AG09319 (cell line): ENCODE results near the gene MBD3L4.

ENCODE experiments used
- DNase-seq: peaks from one replicate; pipeline ENCODE4 v3.0.0-alpha.2; 2010; ENCODE audit warnings: low read depth; ENCODE audit errors: extremely low read depth
- TF ChIP-seq, protein P1 (sequence below): IDR thresholded peaks from 2 replicates; pipeline ENCODE4 v1.5.1; 2011; ENCODE audit warnings: low read depth, mild to moderate bottlenecking, inconsistent platforms, low read length, moderate library complexity

MBD3L4 gene

DNA sequence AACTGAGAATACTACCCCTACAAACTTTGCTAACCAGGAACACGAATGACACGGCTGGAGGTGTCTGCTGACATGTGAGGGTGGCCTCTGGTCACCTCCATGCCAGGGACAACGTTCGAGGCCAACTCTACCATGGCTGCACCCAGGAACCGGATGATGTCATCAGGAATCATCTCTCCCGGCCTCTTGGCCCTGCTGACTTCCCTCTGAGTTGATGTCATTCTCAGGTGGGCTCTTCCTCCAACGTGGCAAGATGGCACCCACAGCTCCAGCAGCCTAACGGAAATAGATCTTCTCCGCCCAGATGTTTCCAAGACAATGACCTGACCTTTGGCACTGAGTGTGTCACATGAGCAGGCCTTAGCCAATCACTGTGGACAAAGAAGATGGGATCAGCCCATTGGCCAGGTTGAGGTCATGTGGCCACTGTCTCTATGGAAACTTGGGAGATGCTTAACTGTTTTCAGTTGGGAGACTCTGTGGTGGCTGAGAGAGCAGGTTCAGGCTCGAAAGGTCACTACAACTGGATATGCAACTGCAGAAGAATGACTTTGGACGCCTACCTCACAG lies 33.8 kb downstream of the MBD3L4 start:
- DNase-seq: no peak
- TF ChIP-seq, protein P1, sequence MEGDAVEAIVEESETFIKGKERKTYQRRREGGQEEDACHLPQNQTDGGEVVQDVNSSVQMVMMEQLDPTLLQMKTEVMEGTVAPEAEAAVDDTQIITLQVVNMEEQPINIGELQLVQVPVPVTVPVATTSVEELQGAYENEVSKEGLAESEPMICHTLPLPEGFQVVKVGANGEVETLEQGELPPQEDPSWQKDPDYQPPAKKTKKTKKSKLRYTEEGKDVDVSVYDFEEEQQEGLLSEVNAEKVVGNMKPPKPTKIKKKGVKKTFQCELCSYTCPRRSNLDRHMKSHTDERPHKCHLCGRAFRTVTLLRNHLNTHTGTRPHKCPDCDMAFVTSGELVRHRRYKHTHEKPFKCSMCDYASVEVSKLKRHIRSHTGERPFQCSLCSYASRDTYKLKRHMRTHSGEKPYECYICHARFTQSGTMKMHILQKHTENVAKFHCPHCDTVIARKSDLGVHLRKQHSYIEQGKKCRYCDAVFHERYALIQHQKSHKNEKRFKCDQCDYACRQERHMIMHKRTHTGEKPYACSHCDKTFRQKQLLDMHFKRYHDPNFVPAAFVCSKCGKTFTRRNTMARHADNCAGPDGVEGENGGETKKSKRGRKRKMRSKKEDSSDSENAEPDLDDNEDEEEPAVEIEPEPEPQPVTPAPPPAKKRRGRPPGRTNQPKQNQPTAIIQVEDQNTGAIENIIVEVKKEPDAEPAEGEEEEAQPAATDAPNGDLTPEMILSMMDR: no peak

DNA sequence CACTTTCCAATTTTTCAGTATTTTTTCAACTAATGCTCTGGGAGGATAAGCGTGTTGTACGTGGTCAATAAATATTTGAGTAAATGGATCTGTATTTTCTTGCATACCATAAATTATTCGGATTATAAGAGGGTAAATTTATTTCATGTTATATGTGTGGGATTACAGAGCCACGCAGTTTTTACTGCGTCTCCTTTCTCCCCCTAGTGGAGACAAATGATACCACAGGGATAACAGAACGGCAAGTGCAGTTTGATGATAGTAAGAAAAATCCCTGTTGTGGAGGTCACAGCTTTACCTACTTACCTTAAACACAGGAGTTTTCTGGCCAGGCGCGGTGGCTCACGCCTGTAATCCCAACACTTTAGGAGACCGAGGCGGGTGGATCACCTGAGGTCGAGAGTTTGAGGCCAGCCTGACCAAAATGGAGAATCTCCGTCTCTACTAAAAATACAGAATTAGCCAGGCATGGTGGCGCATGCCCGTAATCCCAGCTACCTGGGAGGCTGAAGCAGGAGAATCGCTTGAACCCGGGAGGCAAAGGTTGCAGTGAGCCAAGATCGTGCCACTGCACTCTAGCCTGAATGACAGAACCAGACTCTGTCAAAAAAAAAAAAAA lies 35.6 kb downstream of the MBD3L4 start:
- TF ChIP-seq, protein P1: peak; percentile 61
- DNase-seq: no peak

DNA sequence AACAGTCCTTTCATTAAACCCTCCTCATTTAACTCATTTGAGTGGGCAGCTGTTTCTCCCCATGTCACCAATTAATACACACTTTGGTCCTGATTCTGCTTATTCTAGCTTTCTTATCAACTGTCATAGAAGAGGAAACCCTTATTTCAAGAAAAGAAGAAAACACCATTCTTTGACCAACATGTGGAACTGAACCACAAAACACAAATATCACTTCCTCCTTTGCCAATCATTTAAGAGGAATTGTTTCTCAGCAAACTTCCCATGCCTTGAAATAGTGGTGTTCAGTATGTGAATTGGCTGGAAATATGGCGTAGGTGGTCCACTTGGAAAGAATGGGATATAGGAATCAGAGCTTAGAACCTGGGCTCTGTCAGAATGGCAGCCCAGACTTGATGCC lies 39.2 kb downstream of the MBD3L4 start:
- no peak for DNase-seq
- TF ChIP-seq, protein P1: no peak

DNA sequence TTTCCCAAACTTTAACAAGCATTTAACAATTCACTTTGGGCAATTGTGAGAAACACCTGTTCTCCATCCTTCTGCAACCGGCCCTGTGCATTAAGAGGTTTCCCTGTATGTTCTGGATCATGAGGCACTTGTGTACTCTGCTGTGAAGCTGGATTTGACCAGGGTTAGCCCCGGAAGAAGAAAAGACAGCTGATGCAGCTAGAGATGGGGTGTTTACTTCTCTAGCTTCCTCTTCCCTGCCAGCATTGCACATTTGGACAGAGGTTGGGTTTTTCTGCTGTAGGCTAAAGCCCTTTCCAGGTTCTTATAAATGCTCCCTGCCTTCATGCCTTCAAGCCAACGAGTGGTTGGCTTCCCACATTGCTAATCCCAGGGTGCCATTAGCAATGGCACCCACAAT lies 39.6 kb downstream of the MBD3L4 start:
- TF ChIP-seq, protein P1: no peak
- no peak for DNase-seq

DNA sequence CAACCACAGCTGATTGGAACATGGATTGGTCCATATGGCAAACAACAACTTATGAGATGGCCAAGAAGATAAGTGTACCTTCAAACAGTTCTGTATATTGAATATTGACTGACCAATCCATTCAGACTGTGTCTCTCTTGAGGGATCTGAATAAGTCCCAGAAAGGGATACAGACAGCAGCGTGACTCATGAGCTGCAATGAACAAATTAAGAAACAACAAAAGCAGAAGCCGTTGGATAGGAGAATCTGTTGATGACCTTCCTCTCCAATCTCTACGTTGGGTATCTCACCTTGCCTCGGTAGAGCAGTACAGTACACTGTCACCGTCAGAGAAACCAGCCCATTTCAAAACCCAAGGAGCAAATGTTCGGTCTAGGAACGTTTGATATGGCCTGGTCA lies 40.0 kb downstream of the MBD3L4 start:
- TF ChIP-seq, protein P1: no peak
- DNase-seq: no peak

DNA sequence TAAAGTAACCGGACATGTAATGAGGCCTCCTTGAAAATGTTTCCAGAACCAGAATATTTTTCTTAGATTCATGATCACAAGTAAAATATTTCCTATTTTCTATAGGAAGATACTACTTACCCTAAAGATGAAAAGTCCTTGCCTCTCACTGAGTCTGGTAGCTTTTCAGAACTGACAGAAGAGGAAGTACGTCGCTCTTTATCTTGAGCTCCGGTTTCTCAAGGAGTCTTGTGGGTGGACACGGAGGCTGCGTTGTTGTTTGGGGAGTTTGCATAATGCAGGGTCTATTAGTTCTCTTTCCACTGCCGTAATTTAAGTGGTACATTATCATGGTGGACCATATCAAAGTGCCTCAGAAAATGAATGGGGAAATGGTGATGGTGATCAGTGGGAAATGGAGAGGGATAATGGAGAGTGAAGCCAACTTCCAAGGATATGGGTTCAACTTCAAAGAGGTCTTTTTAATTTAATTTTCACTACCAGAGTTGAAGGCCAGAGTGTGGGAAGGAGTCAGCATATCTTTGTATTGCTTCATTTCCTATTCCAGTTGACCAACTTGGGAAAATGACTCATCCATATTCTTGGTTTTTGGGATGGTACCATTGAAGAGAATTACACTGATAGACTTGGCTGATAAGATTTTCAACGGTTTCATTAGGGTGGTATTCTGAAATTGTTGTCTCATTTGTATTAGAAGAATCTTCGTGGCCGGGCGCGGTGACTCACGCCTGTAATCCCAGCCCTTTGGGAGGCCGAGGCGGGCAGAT lies 42.1 kb downstream of the MBD3L4 start:
- no peak for DNase-seq
- TF ChIP-seq, protein P1: no peak

DNA sequence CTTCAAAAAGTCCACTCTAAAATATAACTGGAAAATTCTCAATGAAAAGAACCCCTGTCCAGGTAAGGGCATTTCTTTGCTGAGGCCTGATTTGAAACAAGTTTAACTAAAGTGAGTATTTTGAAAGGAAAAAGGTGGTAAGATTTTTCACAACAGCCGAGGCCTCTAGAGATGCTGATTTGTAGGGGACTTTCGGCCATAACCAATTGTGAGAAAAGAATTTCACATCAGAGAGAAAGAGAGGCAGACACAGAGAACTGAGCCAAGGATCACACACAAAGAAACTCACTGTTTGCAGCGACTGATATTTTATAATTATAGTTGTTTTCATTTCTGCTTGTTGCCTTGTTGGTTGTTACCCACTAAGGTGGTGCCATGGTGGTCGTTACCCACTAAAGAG lies 43.2 kb downstream of the MBD3L4 start:
- no peak for DNase-seq
- TF ChIP-seq, protein P1: no peak
